Spleen (tissue), 11 donors: Measurements from ENCODE around the gene ARSG. TPM values are rescaled to one million over a fixed set of nuclear protein-coding genes. Genes with fewer than 3 reads are reported as not detected.
"Not testable (repeated sequence)": the region's sequence is repeated elsewhere in the genome, so short reads cannot be mapped to it uniquely, and the experiment has no call there.

Experiments
- DNase-seq: peaks from one replicate; pipeline ENCODE4 v3.0.0-alpha.2; 2020
- H3K27ac ChIP-seq, 8 donors: fragments of 200-600 bp; sonication (generic) in 7 of 8; 1 replicate in 4 of 8; 2 replicates in 4 of 8; pipeline versions ENCODE4 v1.5.0 to v1.8.0; 2016 to 2021; ENCODE audit warnings: inconsistent platforms in 4 of 8, mild to moderate bottlenecking in 4 of 8, moderate library complexity in 1 of 8
- H3K27me3 ChIP-seq, 7 donors: fragments of 200-600 bp; sonication (generic) in 6 of 7; replicated peaks in 1 of 7; 1 replicate in 4 of 7; 2 replicates in 3 of 7; pipeline versions ENCODE4 v1.5.0 to v1.8.0; 2016 to 2021; ENCODE audit warnings: inconsistent platforms in 3 of 7, mild to moderate bottlenecking in 1 of 7
- H3K36me3 ChIP-seq, 6 donors: fragments of 200-600 bp; sonication (generic) in 5 of 6; 1 replicate in 4 of 6; 2 replicates in 2 of 6; pipeline versions ENCODE4 v1.5.0 to v1.8.0; 2016 to 2021; ENCODE audit warnings: inconsistent platforms in 2 of 6
- H3K4me1 ChIP-seq, 6 donors: fragments of 200-600 bp; sonication (generic) in 5 of 6; 1 replicate in 3 of 6; 2 replicates in 3 of 6; pipeline versions ENCODE4 v1.5.0 to v1.8.0; 2016 to 2021; ENCODE audit warnings: inconsistent platforms in 3 of 6
- H3K4me3 ChIP-seq, 8 donors: fragments of 200-600 bp; sonication (generic) in 7 of 8; 1 replicate in 4 of 8; 2 replicates in 4 of 8; pipeline versions ENCODE4 v1.5.0 to v1.8.0; 2016 to 2021; ENCODE audit warnings: inconsistent platforms in 4 of 8, mild to moderate bottlenecking in 4 of 8, moderate library complexity in 2 of 8
- H3K9me3 ChIP-seq, 8 donors: fragments of 200-600 bp; sonication (generic) in 7 of 8; 1 replicate in 4 of 8; 2 replicates in 4 of 8; pipeline versions ENCODE4 v1.5.0 to v1.8.0; 2016 to 2021; ENCODE audit warnings: inconsistent platforms in 4 of 8
- POLR2A ChIP-seq, 3 donors: fragments of 450-650 bp; IDR thresholded peaks; one replicate each; pipeline ENCODE4 v1.5.1; 2017; ENCODE audit warnings: antibody characterized with exemption in 3 of 3, mild to moderate bottlenecking in 1 of 3
- POLR2AphosphoS5 ChIP-seq, 3 donors: sonication (generic); formaldehyde crosslinking; IDR thresholded peaks; one replicate each; pipeline ENCODE4 v1.5.1; 2017; ENCODE audit warnings: antibody characterized with exemption in 3 of 3
- WGBS, 5 donors: extraction: QIAGEN DNeasy Blood & Tissue Kit in 3 of 5; methylation state at CpG; one replicate each; pipeline versions ENCODE4 v1.1.5 to v1.1.7; 2013 to 2018; 5-methylcytosine and 5-hydroxymethylcytosine counted together
- intact Hi-C: fragments of 100-400 bp; cut with DNase I; formaldehyde crosslinking; loops from one replicate; pipeline ENCODE4 v1.15.0; 2023; ENCODE audit warnings: low total_unique reads
- polyA plus RNA-seq, 3 donors: library from polyadenylated mRNA; stranded (reverse); fragments of 200-250 nt; gene quantifications; one replicate each; pipeline ENCODE4 v1.2.1, GENCODE V29; 2013
- total RNA-seq, 7 donors: library from RNA; depleted of rRNA in 3 of 7; stranded (reverse); fragments of >200 nt in 3 of 7; fragmentation: NEBNext Ultra II Directional in 4 of 7; extraction: Animal tissue kit (Norgen Biotek cat#: 25700) in 4 of 7; gene quantifications; one replicate each; pipeline versions ENCODE4 v1.1.0 to v1.2.1, GENCODE V29; 2016 to 2021
- TF ChIP-seq, protein P1 (sequence below), 11 experiments: fragments of 200-600 bp in 7 of 11; fragments of 450-650 bp in 4 of 11; sonication (generic) in 4 of 11; IDR thresholded peaks in 8 of 11; conservative IDR thresholded peaks in 3 of 11; 1 replicate in 7 of 11; 2 replicates in 4 of 11; pipeline versions ENCODE4 v1.4.0 to v1.8.0; 2016 to 2021; ENCODE audit warnings: antibody characterized with exemption in 11 of 11, inconsistent platforms in 4 of 11, mild to moderate bottlenecking in 1 of 11
- donor health status: healthy with polysubstance abuse.
- donor health status: DM: no; HTN: no; CAD: no; lungs with moderate emphysema.
- donor health status: DM: no; HTN: no; CAD: no.
- donor health status: Bipolar disorder and iron deficiency.
- donor health status: healthy.
- donor health status: DM: no; HTN: no; CAD: no.
- donor health status: DM: yes; HTN: yes; CAD: no.

The ARSG gene
- total and polyA plus RNA-seq, 10 donors, result 1.5 to 24.3 (median 14.2) TPM

DNA sequence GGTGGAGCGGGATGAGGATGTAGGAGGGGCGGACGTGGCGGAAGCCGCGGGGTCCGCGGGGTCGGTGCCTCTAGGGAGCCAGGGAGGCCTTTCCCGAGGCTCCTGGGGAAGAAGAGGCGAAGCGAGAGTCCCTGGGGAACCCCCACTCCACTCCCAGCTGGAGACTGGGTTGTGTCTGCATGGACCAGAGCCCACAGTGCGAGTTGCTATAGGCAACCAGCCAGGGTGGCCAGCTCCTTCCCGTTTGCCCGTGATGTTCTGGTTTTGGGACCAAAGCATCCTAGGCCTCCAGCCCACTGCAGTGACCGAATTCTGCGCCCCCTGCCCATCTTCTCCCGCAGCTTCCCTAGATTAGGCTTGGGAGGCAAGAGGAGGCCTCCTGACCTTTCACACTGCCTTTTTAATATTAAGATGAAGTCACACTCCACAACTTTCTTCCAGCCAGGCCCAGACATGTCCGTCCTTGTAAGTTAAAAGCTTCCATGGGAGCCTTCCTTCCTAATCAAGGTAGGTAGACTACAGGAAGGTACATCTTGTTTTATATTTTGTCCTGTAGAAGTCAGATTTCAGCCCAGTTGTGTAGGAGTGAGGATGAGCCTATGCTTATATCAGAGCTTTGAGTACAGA, 43.0 kb upstream of the ARSG start:
- H3K36me3 ChIP-seq, result peaks cover 0 to 27% (median 7%) of the 10 kb centered on the region in 6 donors
- no peak for DNase-seq
- intact Hi-C loops, result loop anchor here (5.0 kb wide), 1 partner anchor 41 kb away; no protein-coding TSS in a partner anchor
- H3K4me1 ChIP-seq, result peaks cover 20 to 62% (median 41%) of the 10 kb centered on the region in 6 donors
- peak overlapping the region; percentile 92 to 100 (median 99) for H3K27ac ChIP-seq
- no peaks in the 10 kb centered on the region for H3K27me3 ChIP-seq
- H3K9me3 ChIP-seq, result no peaks in the 10 kb centered on the region
- TF ChIP-seq POLR2AphosphoS5 (IDR thresholded peaks at IDR 0.05) (no peak), POLR2A (IDR thresholded peaks at IDR 0.05) (no peak)
- TF ChIP-seq, protein P1, sequence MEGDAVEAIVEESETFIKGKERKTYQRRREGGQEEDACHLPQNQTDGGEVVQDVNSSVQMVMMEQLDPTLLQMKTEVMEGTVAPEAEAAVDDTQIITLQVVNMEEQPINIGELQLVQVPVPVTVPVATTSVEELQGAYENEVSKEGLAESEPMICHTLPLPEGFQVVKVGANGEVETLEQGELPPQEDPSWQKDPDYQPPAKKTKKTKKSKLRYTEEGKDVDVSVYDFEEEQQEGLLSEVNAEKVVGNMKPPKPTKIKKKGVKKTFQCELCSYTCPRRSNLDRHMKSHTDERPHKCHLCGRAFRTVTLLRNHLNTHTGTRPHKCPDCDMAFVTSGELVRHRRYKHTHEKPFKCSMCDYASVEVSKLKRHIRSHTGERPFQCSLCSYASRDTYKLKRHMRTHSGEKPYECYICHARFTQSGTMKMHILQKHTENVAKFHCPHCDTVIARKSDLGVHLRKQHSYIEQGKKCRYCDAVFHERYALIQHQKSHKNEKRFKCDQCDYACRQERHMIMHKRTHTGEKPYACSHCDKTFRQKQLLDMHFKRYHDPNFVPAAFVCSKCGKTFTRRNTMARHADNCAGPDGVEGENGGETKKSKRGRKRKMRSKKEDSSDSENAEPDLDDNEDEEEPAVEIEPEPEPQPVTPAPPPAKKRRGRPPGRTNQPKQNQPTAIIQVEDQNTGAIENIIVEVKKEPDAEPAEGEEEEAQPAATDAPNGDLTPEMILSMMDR (IDR thresholded peaks at IDR 0.05 in 8 of 11, conservative IDR thresholded peaks at IDR 0.05 in 3 of 11), result no peak
- 2 to 4% (median 2%) methylated on average over 14 to 19 of the region's 19 CpGs for WGBS, 5 donors
- H3K4me3 ChIP-seq, result peak overlapping the region; percentile 48 to 89 (median 70)

DNA sequence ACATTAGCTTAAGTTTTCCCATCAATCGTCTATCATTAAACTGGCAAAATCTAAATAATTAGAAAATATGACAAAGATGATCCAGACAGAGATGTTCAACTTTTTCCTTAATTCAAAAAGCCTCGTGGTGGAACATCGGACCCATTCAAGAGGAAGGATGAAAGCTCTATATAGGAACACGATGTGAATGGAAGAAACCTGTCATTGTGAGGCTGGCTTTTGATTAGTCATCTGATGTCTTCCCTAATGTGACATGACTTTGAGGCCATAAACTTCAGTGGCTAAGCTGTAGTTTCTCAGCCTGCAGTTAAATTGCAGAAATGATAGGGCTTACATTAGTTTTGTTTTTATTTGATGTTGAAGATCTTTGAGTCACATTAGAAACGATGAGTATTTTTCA, 42.4 kb upstream of the ARSG start:
- WGBS, 5 donors, result 43 to 56% (median 49%) methylated on average over 5 of the region's 5 CpGs
- intact Hi-C loops, result loop anchor here (5.0 kb wide), 1 partner anchor 42 kb away; no protein-coding TSS in a partner anchor
- no peaks in the 10 kb centered on the region for H3K9me3 ChIP-seq
- no peak for DNase-seq
- H3K27me3 ChIP-seq, result no peaks in the 10 kb centered on the region
- peaks cover 0 to 29% (median 7%) of the 10 kb centered on the region in 6 donors for H3K36me3 ChIP-seq
- peaks cover 22 to 68% (median 44%) of the 10 kb centered on the region in 6 donors for H3K4me1 ChIP-seq
- TF ChIP-seq POLR2AphosphoS5 (IDR thresholded peaks at IDR 0.05) (no peak), POLR2A (IDR thresholded peaks at IDR 0.05) (no peak)
- TF ChIP-seq, protein P1 (IDR thresholded peaks at IDR 0.05 in 8 of 11, conservative IDR thresholded peaks at IDR 0.05 in 3 of 11), result no peak
- H3K4me3 ChIP-seq, result peak overlapping the region in 5 of 8 donors; percentile 70 to 89 (median 71)
- H3K27ac ChIP-seq, result peak overlapping the region; percentile 15 to 100 (median 99)

DNA sequence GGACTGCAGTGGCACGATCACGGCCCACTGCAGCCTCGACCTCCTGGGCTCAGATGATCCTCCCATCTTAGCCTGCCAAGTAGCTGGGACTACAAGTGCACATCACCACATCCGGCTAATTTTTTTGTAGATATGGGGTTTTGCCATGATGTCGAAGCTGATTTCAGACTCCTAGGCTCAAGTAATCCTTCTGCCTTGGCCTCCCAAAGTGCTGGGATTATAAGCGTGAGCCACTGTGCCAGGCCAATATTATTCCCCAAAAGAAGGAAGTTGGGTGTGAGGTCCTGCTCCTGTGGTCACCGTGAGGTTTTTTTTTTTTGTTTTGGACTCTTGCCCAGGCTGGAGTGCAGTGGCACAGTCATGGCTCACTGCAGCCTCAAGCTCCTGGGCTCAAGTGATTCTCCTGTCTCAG, 41.9 kb upstream of the ARSG start:
- TF ChIP-seq, protein P1 (IDR thresholded peaks at IDR 0.05 in 8 of 11, conservative IDR thresholded peaks at IDR 0.05 in 3 of 11), result no peak
- no peak for TF ChIP-seq POLR2A (IDR thresholded peaks at IDR 0.05)
- TF ChIP-seq POLR2AphosphoS5 (IDR thresholded peaks at IDR 0.05), result peak in 2 of 3 donors; percentile 31 to 42
- DNase-seq, result no peak
- peaks cover 0 to 34% (median 9%) of the 10 kb centered on the region in 6 donors for H3K36me3 ChIP-seq
- H3K27me3 ChIP-seq, result no peaks in the 10 kb centered on the region
- peak overlapping the region in 1 of 8 donors; percentile 89 for H3K4me3 ChIP-seq
- WGBS, 5 donors, result 38 to 65% (median 41%) methylated on average over 7 of the region's 7 CpGs
- intact Hi-C loops, result loop anchor here (5.0 kb wide), 1 partner anchor 42 kb away; no protein-coding TSS in a partner anchor
- H3K27ac ChIP-seq, result peak overlapping the region; percentile 15 to 100 (median 99)
- H3K9me3 ChIP-seq, result no peaks in the 10 kb centered on the region
- H3K4me1 ChIP-seq, result peaks cover 24 to 73% (median 49%) of the 10 kb centered on the region in 6 donors

DNA sequence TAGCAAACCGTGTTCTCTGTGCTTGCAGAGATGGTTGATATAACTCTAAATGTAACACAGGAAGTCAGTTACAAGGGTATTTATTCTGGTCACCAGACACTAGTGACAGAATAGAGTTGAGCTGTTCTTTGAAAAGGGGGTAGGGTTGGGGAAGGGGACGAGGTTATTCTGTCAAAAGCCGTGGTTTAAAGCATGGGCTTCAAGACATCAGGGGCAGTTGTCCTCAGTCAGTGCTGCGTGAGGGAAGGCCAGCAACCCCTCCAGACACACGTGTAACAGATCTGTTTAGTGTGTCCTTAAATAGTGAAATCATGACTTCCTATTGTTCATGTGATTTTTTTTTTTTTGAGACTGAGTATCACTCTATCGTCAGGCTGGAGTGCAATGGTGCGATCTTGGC, 37.9 kb upstream of the ARSG start:
- peak overlapping the region in 7 of 8 donors; percentile 69 to 83 (median 70) for H3K27ac ChIP-seq
- DNase-seq, intact Hi-C loops, H3K27me3 ChIP-seq, H3K4me3 ChIP-seq, H3K9me3 ChIP-seq: not testable (repeated sequence)
- TF ChIP-seq POLR2AphosphoS5 (IDR thresholded peaks at IDR 0.05), result peak in 1 of 3 donors; percentile 20
- H3K36me3 ChIP-seq, result peaks cover 0 to 65% (median 12%) of the 10 kb centered on the region in 6 donors
- WGBS, 5 donors, result 36 to 44% (median 39%) methylated on average over 7 of the region's 7 CpGs
- H3K4me1 ChIP-seq, result peaks cover 33 to 98% (median 75%) of the 10 kb centered on the region in 6 donors
